Activated CD4-positive, alpha-beta T cell treated with anti-CD3 and anti-CD28 coated beads for 36 hours (primary cell): ENCODE data around the gene ARHGEF17. TPM values are rescaled to one million over a fixed set of nuclear protein-coding genes. Genes with fewer than 3 reads are reported as not detected.

Experiments used
- ATAC-seq: fragments of 200-7000 bp; cut with Tn5 transposase; one replicate; pipeline ENCODE4 v1.10.0; 2021; ENCODE audit warnings: mild to moderate bottlenecking, moderate library complexity
- CTCF ChIA-PET: fragments of 350-600 bp; sonication (Branson Sonifier 250); formaldehyde crosslinking; loops from one replicate; lab custom pipeline; 2021; ENCODE audit warnings: antibody characterized with exemption; lab: Charles Lee
- POLR2A ChIA-PET: fragments of 350-600 bp; sonication (Branson Sonifier 250); formaldehyde crosslinking; loops from one replicate; lab custom pipeline; 2021; ENCODE audit warnings: antibody characterized with exemption, inconsistent platforms; lab: Charles Lee
- DNase-seq: peaks from one replicate; pipeline ENCODE4 v3.0.0-alpha.2; 2020
- H3K27ac Mint-ChIP-seq: one replicate; pipeline ENCODE4 v1.8.0; 2021; ENCODE audit warnings: mixed read lengths
- H3K27me3 Mint-ChIP-seq: one replicate; pipeline ENCODE4 v1.8.0; 2021; ENCODE audit warnings: mixed read lengths
- H3K36me3 Mint-ChIP-seq: one replicate; pipeline ENCODE4 v1.8.0; 2021; ENCODE audit warnings: low read depth, mixed read lengths
- H3K4me1 Mint-ChIP-seq: one replicate; pipeline ENCODE4 v1.8.0; 2021; ENCODE audit warnings: mixed read lengths
- H3K4me3 Mint-ChIP-seq: one replicate; pipeline ENCODE4 v1.8.0; 2021; ENCODE audit warnings: mild to moderate bottlenecking, moderate library complexity, mixed read lengths
- H3K9me3 Mint-ChIP-seq: one replicate; pipeline ENCODE4 v1.8.0; 2021; ENCODE audit warnings: low read depth, mixed read lengths
- intact Hi-C, 2 experiments: fragments of 100-400 bp; cut with DNase I in 1 of 2; cut with micrococcal nuclease in 1 of 2; formaldehyde crosslinking; loops; one replicate each; pipeline versions ENCODE4 v1.14.2 to v1.15.1; 2022 to 2024; cut with DNase I, micrococcal nuclease
- total RNA-seq, 2 experiments: library from RNA; stranded (reverse); gene quantifications; one replicate each; pipeline ENCODE4 v1.2.3, GENCODE V29; 2021

ARHGEF17 gene
- total RNA-seq, 2 experiments from 2014 or later = 0.05 TPM; not detected in 1

DNA sequence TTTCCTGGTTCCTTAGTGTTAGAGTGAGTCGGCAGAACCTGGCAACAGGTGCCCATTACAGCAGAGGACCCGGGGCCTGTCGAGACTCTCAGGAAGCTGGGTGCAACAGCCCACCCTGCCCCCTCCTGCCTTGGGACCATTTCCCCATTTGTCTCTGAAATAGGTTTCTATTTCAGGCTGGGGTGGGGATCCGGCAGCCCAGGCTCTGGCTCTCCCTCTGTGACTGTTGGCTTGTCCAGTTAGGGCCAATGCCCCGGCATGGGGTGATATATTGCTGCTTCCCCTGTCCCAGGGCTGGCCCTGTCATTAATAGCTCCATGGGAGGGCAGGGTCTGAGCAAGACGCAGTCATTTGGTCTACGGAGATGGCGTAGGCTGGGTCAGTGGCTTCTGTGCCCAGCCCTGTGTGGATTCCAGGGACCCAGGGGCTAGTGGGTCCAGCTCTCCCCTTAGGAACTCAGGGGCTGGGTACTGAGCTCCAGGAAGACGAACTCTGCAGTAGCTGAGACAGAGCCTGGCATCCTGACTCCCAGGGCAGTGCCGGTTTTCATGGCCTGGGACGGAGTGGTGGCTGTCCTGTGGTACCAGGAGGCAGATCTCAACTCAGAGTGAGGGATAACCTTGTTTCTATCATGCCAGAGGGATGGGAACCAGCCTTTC lies 33.2 kb upstream of the ARHGEF17 start:
- Mint-ChIP-seq H3K4me1 (no peaks in the 10 kb centered on the region), H3K36me3 (no peaks in the 10 kb centered on the region), H3K9me3 (no peaks in the 10 kb centered on the region), H3K4me3 (no peak overlapping the region), H3K27ac (no peak overlapping the region), H3K27me3 (peaks cover 2% of the 10 kb centered on the region)
- DNase-seq (no peak), ATAC-seq (no peak)
- ChIA-PET POLR2A (interaction anchor here (0.6 kb wide), 1 partner anchor 35 kb away, joined by 3 read pairs; no protein-coding TSS in a partner anchor), CTCF (interaction anchor here (1.1 kb wide), 1 partner anchor 12 kb away, joined by 3 read pairs; no protein-coding TSS in a partner anchor)
- intact Hi-C loops = no loop called here

DNA sequence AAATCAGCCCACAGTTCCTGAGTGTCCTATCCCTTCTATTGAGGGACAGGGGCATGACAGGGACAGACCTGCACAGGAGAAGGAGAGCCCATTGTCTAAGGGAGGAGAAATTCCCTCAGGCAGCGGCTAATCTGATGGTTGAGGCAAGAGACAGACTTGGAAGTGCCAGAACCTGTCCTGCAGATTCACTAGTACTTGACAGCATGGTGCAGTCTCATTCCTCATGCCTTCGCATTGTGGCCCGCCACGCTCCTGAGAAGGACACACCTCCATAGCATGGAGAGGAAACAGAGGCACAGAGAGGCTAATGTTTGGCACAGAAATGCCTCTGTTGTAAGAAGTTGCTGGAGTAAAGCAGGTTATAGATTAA lies 32.7 kb upstream of the ARHGEF17 start:
- DNase-seq (no peak), ATAC-seq (no peak)
- Mint-ChIP-seq H3K9me3 (no peaks in the 10 kb centered on the region), H3K4me1 (no peaks in the 10 kb centered on the region), H3K27me3 (peaks cover 2% of the 10 kb centered on the region), H3K36me3 (no peaks in the 10 kb centered on the region), H3K27ac (no peak overlapping the region), H3K4me3 (no peak overlapping the region)
- ChIA-PET POLR2A (no interaction called here), CTCF (no interaction called here)
- intact Hi-C loops = no loop called here

DNA sequence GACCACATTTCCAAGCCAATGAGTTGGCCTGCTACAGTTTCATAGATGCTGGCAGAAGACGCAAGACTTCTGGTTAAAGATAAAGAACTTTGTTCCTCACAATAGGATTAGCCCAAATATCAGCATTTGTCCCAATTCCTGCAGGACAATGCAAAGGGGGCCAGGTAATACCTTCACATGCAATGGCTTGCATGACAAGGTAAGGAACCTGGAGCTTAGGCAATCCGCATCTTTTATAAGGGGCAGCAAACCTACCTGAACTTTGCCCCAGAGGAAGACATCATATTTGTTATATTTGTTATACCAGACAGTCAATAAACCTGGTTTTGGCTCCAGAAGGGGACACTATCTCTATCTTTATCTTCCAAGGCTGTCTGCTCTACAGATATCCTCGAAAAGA lies 30.6 kb upstream of the ARHGEF17 start:
- POLR2A ChIA-PET = no interaction called here
- Mint-ChIP-seq H3K4me1 (no peaks in the 10 kb centered on the region), H3K36me3 (no peaks in the 10 kb centered on the region), H3K9me3 (no peaks in the 10 kb centered on the region), H3K27me3 (peaks cover 2% of the 10 kb centered on the region), H3K27ac (no peak overlapping the region), H3K4me3 (no peak overlapping the region)
- CTCF ChIA-PET = no interaction called here
- intact Hi-C loops = no loop called here
- no peak for ATAC-seq
- DNase-seq = no peak

DNA sequence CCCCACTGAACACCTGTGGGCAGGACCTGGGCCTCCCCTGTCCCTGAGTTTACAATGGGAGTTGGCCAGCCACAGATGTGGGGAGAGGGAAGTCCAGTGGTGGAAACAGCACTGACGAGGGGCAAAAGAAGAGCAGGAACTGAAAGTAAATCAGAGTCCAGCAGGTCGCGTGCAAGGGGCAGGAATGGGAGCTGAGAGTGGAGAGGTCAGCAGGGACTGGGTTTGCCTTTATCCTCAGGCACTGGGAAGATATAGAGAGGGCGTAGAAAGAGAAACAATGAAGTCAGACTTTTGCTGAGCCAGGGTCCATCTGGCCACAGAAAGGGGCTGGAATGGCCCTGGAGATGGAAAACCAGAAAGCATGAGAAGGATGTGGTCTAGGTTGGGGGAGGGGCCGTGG lies 27.4 kb upstream of the ARHGEF17 start:
- POLR2A ChIA-PET = no interaction called here
- Mint-ChIP-seq H3K27me3 (no peaks in the 10 kb centered on the region), H3K9me3 (no peaks in the 10 kb centered on the region), H3K4me3 (no peak overlapping the region), H3K4me1 (no peaks in the 10 kb centered on the region), H3K27ac (no peak overlapping the region), H3K36me3 (no peaks in the 10 kb centered on the region)
- CTCF ChIA-PET = interaction anchor here (0.7 to 1.9 kb wide), 5 partner anchors 9 to 488 kb away, joined by 3 to 4 read pairs (median 3); no protein-coding TSS in a partner anchor
- intact Hi-C loops = no loop called here
- ATAC-seq = no peak
- DNase-seq = no peak

DNA sequence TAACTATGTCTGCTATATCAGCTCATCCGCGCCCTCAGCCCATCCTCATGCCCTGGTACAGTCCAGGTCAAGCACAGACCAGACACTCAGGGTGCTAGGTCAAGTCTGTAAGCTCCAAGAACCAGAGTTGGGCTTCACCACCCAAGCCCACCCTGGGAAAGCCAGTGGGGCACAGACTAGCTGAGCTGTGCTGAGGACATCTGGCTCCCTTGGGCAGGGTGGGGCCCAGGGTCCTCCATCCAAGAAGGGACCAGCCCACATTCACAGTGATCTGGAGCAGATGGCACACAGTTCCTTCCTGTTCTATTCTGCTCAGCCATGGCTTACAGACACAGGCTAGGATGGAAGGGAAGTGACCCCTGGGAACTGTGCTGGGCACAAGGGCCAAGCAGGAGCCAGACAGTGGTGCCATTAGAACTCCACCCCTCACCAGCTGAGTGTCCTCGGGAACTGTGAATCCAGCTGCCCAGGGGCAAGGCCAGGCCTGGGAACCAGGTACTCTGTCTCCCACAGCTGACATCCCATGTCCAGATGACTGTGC lies 26.8 kb upstream of the ARHGEF17 start:
- H3K4me1 Mint-ChIP-seq = no peaks in the 10 kb centered on the region
- POLR2A ChIA-PET = no interaction called here

DNA sequence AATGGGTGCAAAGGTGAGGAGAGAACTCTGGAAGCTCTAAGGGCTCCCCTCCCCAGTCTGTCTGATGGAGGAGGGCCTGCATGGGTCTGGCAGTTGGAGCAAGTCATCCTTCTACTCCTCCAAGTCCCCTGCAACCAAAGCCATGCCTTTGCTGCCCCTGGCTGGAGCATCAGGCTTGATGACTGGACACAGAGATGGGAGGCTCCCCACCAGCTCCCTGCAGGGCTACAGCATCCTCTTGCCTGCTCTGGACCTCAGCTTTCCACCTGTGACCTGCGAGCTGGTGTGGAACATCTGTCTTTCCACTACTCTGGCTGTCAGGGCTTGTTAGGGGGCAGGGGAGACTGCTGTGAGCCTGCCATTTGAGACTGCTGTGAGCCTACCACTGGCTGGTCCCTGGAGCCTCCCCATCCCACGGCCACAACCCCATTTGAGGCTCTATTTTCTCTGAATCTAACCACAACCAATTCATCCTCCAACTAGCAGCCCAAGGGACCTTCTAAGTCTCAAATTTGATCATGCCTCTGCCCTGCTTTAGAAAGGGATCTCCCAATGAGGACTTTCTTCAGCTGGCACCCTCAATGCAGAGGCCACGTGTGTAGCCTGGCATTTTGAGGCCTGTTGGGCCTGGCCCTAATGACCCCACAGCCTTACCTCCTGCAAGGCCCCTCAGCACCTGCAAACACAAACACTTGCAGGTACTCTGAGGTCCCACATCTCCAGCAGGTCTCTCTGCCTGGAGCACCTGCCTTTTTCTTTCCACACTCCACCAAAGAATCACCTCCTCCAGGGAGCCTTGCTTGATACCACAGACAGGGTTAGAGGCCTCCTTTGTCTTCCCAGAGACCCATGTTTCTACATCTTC lies 26.0 kb upstream of the ARHGEF17 start:
- ATAC-seq = no peak

More for the DNA sequence above, 26.8 kb upstream of the ARHGEF17 start:
- no peak for ATAC-seq
- Mint-ChIP-seq H3K27ac (no peak overlapping the region), H3K36me3 (no peaks in the 10 kb centered on the region), H3K4me3 (no peak overlapping the region), H3K27me3 (no peaks in the 10 kb centered on the region), H3K9me3 (no peaks in the 10 kb centered on the region)
- DNase-seq = no peak
- intact Hi-C loops = no loop called here
- CTCF ChIA-PET = interaction anchor here (0.6 to 0.9 kb wide), 4 partner anchors 8 to 850 kb away, joined by 3 read pairs; no protein-coding TSS in a partner anchor

DNA sequence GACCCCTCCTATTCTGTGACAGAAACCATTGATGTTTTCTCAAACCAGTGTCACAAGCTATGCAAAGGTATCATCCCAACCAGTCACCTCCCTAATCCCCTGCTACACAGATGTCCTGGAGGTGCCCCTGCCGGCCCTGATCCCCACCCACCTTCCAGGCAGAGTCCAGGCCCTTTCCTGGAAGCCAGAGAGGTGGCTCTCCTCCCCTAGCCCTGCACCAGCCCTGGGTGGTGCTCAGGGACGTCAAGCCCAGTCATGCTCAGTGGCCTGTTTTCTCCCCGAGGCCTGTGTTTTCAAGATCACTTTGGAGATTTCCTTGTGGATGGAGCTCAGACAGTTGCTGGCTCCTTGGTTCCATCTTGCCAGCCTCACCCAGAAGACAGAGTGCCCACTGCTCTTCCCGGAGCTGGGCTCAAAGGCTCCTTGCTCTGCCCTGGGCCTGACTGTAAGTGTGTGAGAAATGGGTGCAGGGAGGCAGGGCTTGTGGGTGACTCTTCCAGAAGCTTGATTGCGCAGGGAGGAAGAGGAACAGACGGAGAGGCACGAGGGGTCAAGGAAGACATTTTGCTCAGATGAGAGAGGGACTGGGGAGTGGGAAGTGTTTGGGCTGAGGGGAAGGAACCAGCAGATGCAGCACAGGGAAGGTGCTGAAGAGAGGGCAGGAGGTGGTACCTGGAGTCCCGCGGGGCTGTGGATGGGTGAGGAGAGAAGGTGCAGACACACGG lies 24.6 kb upstream of the ARHGEF17 start:
- no peaks in the 10 kb centered on the region for H3K27me3 Mint-ChIP-seq

More for the DNA sequence above, 26.0 kb upstream of the ARHGEF17 start:
- intact Hi-C loops = no loop called here
- Mint-ChIP-seq H3K27me3 (no peaks in the 10 kb centered on the region), H3K9me3 (no peaks in the 10 kb centered on the region), H3K27ac (no peak overlapping the region), H3K4me3 (no peak overlapping the region), H3K4me1 (no peaks in the 10 kb centered on the region), H3K36me3 (no peaks in the 10 kb centered on the region)
- CTCF ChIA-PET = interaction anchor here (0.6 to 0.7 kb wide), 2 partner anchors 88 to 851 kb away, joined by 3 read pairs; no protein-coding TSS in a partner anchor
- no peak for DNase-seq
- POLR2A ChIA-PET = no interaction called here

DNA sequence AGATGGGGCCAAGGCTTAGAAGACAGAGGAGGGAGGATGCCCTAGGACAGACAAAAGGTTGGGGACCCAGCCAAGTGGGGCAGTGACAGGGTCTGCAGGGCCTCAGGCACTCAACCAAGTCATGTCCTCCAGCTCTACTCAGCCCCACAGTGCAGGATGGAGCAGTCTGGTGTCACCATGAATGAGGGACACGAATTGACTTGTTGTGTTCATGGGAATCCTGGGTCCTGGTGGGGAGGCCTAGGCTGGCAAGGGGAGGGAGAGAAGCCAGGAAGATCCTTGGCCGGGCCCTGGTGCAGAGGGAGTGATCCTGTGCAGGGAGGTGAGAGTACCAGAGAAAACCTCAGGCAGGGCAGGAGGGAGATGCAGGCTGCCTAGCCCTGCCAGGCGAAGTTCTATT lies 24.0 kb upstream of the ARHGEF17 start:
- Mint-ChIP-seq H3K4me3 (no peak overlapping the region), H3K27me3 (no peaks in the 10 kb centered on the region), H3K36me3 (no peaks in the 10 kb centered on the region), H3K4me1 (peaks cover 3% of the 10 kb centered on the region), H3K9me3 (no peaks in the 10 kb centered on the region), H3K27ac (no peak overlapping the region)
- ATAC-seq = no peak
- POLR2A ChIA-PET = no interaction called here
- intact Hi-C loops = no loop called here
- CTCF ChIA-PET = interaction anchor here (0.9 to 1.3 kb wide), 3 partner anchors 11 to 52 kb away, joined by 3 to 10 read pairs (median 6); no protein-coding TSS in a partner anchor
- DNase-seq = no peak

More for the DNA sequence above, 24.6 kb upstream of the ARHGEF17 start:
- no peaks in the 10 kb centered on the region for H3K9me3 Mint-ChIP-seq
- CTCF ChIA-PET = interaction anchor here (0.7 to 1.3 kb wide), 4 partner anchors 12 to 52 kb away, joined by 3 to 10 read pairs (median 4); no protein-coding TSS in a partner anchor
- H3K4me1 Mint-ChIP-seq = no peaks in the 10 kb centered on the region
- intact Hi-C loops = no loop called here
- POLR2A ChIA-PET = no interaction called here
- H3K27ac Mint-ChIP-seq = no peak overlapping the region
- no peak for DNase-seq
- H3K36me3 Mint-ChIP-seq = no peaks in the 10 kb centered on the region
- H3K4me3 Mint-ChIP-seq = no peak overlapping the region
- ATAC-seq = no peak

DNA sequence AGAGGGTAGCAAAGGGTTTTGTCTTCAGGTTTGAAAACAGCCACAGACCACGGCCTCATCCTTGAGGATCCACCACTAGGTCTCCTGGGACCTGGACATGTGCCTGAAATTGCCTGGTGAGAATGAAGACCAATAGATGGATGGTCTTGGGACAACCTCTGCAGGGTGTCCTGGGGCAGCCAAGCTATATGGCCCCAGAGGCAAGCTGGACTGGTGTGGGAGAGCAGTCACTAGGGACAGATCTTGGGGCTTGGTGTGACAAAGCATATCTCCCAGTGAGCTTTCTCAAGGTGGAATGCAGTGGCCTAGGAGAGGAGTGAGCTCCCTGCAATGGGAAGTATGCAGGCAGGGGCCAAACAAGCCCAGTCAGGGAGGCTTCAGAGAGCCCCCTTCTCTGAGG lies 22.4 kb upstream of the ARHGEF17 start:
- ATAC-seq = no peak
- POLR2A ChIA-PET = no interaction called here
- no peak for DNase-seq
- CTCF ChIA-PET = interaction anchor here (0.6 to 4.4 kb wide), 4 partner anchors 12 to 194 kb away, joined by 3 to 14 read pairs (median 5); no protein-coding TSS in a partner anchor
- no peak overlapping the region for H3K27ac Mint-ChIP-seq
- no peaks in the 10 kb centered on the region for H3K36me3 Mint-ChIP-seq
- H3K27me3 Mint-ChIP-seq = no peaks in the 10 kb centered on the region
- no peak overlapping the region for H3K4me3 Mint-ChIP-seq
- peaks cover 6% of the 10 kb centered on the region for H3K4me1 Mint-ChIP-seq
- intact Hi-C loops = no loop called here
- no peaks in the 10 kb centered on the region for H3K9me3 Mint-ChIP-seq

DNA sequence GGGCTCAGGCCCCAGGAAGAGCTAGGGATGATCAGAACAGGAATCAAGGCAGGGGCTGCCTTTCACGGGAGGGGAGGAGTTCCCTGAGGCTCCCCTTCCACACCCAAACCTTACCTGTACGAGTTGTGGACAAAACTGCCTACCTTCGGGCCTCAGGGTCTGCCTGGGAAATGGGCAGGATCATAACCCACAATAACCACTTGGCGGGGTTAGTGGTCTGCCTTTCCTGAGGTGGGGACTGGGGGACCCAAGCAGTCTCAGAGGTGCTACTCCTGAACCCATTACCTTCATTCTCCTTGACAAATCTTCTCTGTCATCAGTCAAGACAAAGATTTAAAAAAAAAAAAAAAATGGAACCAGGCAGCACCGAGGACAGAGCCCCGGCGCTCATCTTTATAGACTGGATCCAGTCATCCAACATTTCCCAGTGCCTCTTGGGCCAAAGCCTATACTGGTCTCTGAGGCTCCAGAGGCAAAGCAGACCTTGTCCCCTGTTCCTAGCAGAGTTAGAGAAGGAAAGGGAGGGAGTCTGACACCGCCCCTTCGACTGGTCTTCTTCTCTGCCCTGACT lies 21.8 kb upstream of the ARHGEF17 start:
- peaks cover 6% of the 10 kb centered on the region for H3K4me1 Mint-ChIP-seq
- no peak for ATAC-seq
- intact Hi-C loops = no loop called here

More for the DNA sequence above, 21.8 kb upstream of the ARHGEF17 start:
- DNase-seq = no peak
- H3K36me3 Mint-ChIP-seq = no peaks in the 10 kb centered on the region
- H3K27me3 Mint-ChIP-seq = no peaks in the 10 kb centered on the region
- H3K9me3 Mint-ChIP-seq = no peaks in the 10 kb centered on the region
- no peak overlapping the region for H3K27ac Mint-ChIP-seq
- POLR2A ChIA-PET = no interaction called here
- no peak overlapping the region for H3K4me3 Mint-ChIP-seq
- CTCF ChIA-PET = interaction anchor here (1.0 to 4.4 kb wide), 4 partner anchors 9 to 102 kb away, joined by 3 to 14 read pairs (median 3); no protein-coding TSS in a partner anchor
